ENCODE measurements around the gene MRPL22. TPM values are rescaled to one million over a fixed set of nuclear protein-coding genes. Genes with fewer than 3 reads are reported as not detected.
A peak's percentile ranks its signal among the peaks of the same experiment; 100 is the strongest.

The MRPL22 gene
- total and polyA plus RNA-seq, 2 donors (not counting 3 experiments of a cell fraction or from before 2014, with no cell fraction given): 66.9 to 112 TPM

GRCh38 chr5:154966874-154967273 lies 26.0 kb downstream of the MRPL22 start:
- TF ChIP-seq FOS (IDR thresholded peaks at IDR 0.05; ENCODE audit: borderline replicate concordance, insufficient read depth, low read length) (no peak), POLR2AphosphoS5 (IDR thresholded peaks at IDR 0.05; ENCODE audit: insufficient read depth, low read depth, low read length) (no peak), GATA2 (IDR thresholded peaks at IDR 0.05; ENCODE audit: insufficient read depth, insufficient read length, low read depth, low read length) (no peak), EZH2 (IDR thresholded peaks at IDR 0.05; ENCODE audit: borderline replicate concordance, low read depth, low read length, severe bottlenecking) (no peak), MYC (IDR thresholded peaks at IDR 0.05; ENCODE audit: low read depth, low read length) (no peak), MAX (IDR thresholded peaks at IDR 0.05; ENCODE audit: insufficient read depth, insufficient read length) (no peak), POLR2A (IDR thresholded peaks at IDR 0.05; ENCODE audit: low read depth, low read length) (no peak), JUN (IDR thresholded peaks at IDR 0.05; ENCODE audit: borderline replicate concordance, insufficient read depth, insufficient read length, low read depth) (no peak)
- TF ChIP-seq, protein P1, sequence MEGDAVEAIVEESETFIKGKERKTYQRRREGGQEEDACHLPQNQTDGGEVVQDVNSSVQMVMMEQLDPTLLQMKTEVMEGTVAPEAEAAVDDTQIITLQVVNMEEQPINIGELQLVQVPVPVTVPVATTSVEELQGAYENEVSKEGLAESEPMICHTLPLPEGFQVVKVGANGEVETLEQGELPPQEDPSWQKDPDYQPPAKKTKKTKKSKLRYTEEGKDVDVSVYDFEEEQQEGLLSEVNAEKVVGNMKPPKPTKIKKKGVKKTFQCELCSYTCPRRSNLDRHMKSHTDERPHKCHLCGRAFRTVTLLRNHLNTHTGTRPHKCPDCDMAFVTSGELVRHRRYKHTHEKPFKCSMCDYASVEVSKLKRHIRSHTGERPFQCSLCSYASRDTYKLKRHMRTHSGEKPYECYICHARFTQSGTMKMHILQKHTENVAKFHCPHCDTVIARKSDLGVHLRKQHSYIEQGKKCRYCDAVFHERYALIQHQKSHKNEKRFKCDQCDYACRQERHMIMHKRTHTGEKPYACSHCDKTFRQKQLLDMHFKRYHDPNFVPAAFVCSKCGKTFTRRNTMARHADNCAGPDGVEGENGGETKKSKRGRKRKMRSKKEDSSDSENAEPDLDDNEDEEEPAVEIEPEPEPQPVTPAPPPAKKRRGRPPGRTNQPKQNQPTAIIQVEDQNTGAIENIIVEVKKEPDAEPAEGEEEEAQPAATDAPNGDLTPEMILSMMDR (IDR thresholded peaks at IDR 0.05; ENCODE audit: extremely low read depth in 1 of 2, insufficient read depth in 1 of 2, low read depth in 1 of 2, low read length in 2 of 2): no peak
- ChIA-PET CTCF (interaction anchor here (0.6 to 3.4 kb wide), 10 partner anchors 8 to 181 kb away, joined by 3 to 15 read pairs (median 5); partner anchors contain the start of gene GEMIN5), POLR2A (interaction anchor here (0.6 kb wide), 1 partner anchor 15 kb away, joined by 3 read pairs; no protein-coding TSS in a partner anchor)
- H3K79me2 ChIP-seq (ENCODE audit: control insufficient read depth, insufficient read depth, low read length): peaks cover 28% of the 10 kb centered on the region
- peak overlapping the region; percentile 87 for H3K27ac ChIP-seq (ENCODE audit: insufficient read depth, low read depth, low read length)
- H3K4me1 ChIP-seq (ENCODE audit: control insufficient read depth, extremely low read depth, insufficient read depth, low read length): peaks cover 63% of the 10 kb centered on the region
- intact Hi-C loops (cut with micrococcal nuclease) (loop anchor here (1.0 kb wide), 7 partner anchors 22 to 317 kb away; partner anchors contain the start of gene MRPL22), dilution Hi-C loops (cut with MboI; ENCODE audit: extremely low pct_ligation_motif_present, low sequenced_read_pairs) (no loop called here)
- no peak overlapping the region for H2AFZ ChIP-seq (ENCODE audit: low read depth, low read length)
- peak overlapping the region in 1 of 3 experiments; percentile 77 for H3K4me3 ChIP-seq (replicated peaks in 1 of 3; ENCODE audit: insufficient read depth in 1 of 3, low read depth in 1 of 3, low read length in 3 of 3)
- no peaks in the 10 kb centered on the region for H3K9me1 ChIP-seq (replicated peaks; ENCODE audit: control insufficient read depth, extremely low read depth, insufficient read depth, low read length)
- H3K9ac ChIP-seq (replicated peaks; ENCODE audit: extremely low read depth, insufficient read depth, low read length): peak overlapping the region; percentile 62
- FAIRE-seq (no peak), DNase-seq (ENCODE audit: low read depth, low spot score) (peak; percentile 41)
- no peaks in the 10 kb centered on the region for H4K20me1 ChIP-seq (replicated peaks; ENCODE audit: control insufficient read depth, extremely low read depth, insufficient read depth, low read length)
- peak overlapping the region; percentile 81 for H3K4me2 ChIP-seq (ENCODE audit: insufficient read depth, low read length)
- H3K27me3 ChIP-seq (ENCODE audit: control insufficient read depth in 2 of 2, insufficient read depth in 2 of 2, low read length in 2 of 2): no peaks in the 10 kb centered on the region
- H3K9me3 ChIP-seq (replicated peaks; ENCODE audit: control insufficient read depth, insufficient read depth, low read length): no peaks in the 10 kb centered on the region
- peaks cover 0 to 5% of the 10 kb centered on the region in 2 experiments for H3K36me3 ChIP-seq (ENCODE audit: control insufficient read depth in 2 of 2, extremely low read depth in 1 of 2, insufficient read depth in 2 of 2, low read length in 2 of 2)
- BruUV-seq (replicated peaks): TSS peak; percentile 81

Data from endothelial cell of umbilical vein (primary cell).